WTC11 (cell line): ENCODE results near the gene WFDC1. TPM values are rescaled to one million over a fixed set of nuclear protein-coding genes. Genes with fewer than 3 reads are reported as not detected.

Experiments used
- ATAC-seq: fragments of 200-7000 bp; cut with Tn5 transposase; 2 replicates; pipeline ENCODE4 v1.10.0; 2021; ENCODE audit warnings: mild to moderate bottlenecking, moderate library complexity
- CTCF ChIA-PET: fragments of 300-600 bp; sonication (Branson Sonifier 250); formaldehyde crosslinking; loops from one replicate; lab custom pipeline; 2021; ENCODE audit warnings: antibody characterized with exemption; lab: Charles Lee
- POLR2A ChIA-PET: fragments of 350-600 bp; sonication (Branson Sonifier 250); formaldehyde crosslinking; loops from one replicate; lab custom pipeline; 2021; ENCODE audit warnings: antibody characterized with exemption; lab: Charles Lee
- DNase-seq: peaks from one replicate; pipeline ENCODE4 v3.0.0; 2021; ENCODE audit warnings: low spot score
- H3K27ac Mint-ChIP-seq: 2 replicates; pipeline ENCODE4 v1.8.0; 2021; ENCODE audit warnings: mixed read lengths
- H3K27me3 Mint-ChIP-seq: 2 replicates; pipeline ENCODE4 v1.8.0; 2021; ENCODE audit warnings: low read depth, mild to moderate bottlenecking, moderate library complexity, mixed read lengths
- H3K36me3 Mint-ChIP-seq: 2 replicates; pipeline ENCODE4 v1.8.0; 2021; ENCODE audit warnings: mixed read lengths
- H3K4me1 Mint-ChIP-seq: 2 replicates; pipeline ENCODE4 v1.8.0; 2022; ENCODE audit warnings: mixed read lengths
- H3K4me3 Mint-ChIP-seq: 2 replicates; pipeline ENCODE4 v1.8.0; 2021; ENCODE audit warnings: mild to moderate bottlenecking, moderate library complexity, mixed read lengths
- H3K9me3 Mint-ChIP-seq: 2 replicates; pipeline ENCODE4 v1.8.0; 2021; ENCODE audit warnings: mixed read lengths
- CDX4 ChIP-seq: fragments of 250-450 bp; sonication (Bioruptor Pico); IDR thresholded peaks from 2 replicates; pipeline ENCODE4 v1.9.0; 2021; ENCODE audit warnings: moderate library complexity, mild to moderate bottlenecking, inconsistent platforms, borderline replicate concordance
- E2F1 ChIP-seq: sonication (generic); formaldehyde crosslinking; IDR thresholded peaks from 2 replicates; pipeline ENCODE4 v1.8.0; 2022; ENCODE audit warnings: mild to moderate bottlenecking, missing genetic modification reagents
- E2F5 ChIP-seq: sonication (generic); formaldehyde crosslinking; IDR thresholded peaks from 2 replicates; pipeline ENCODE4 v1.8.1; 2022; ENCODE audit warnings: mild to moderate bottlenecking, moderate library complexity, missing genetic modification reagents
- EMX1 ChIP-seq: fragments of 250-450 bp; sonication (Bioruptor Pico); IDR thresholded peaks from 2 replicates; pipeline ENCODE4 v1.8.0; 2021; ENCODE audit warnings: mild to moderate bottlenecking
- ESRRA ChIP-seq: sonication (generic); formaldehyde crosslinking; IDR thresholded peaks from 2 replicates; pipeline ENCODE4 v1.8.1; 2022; ENCODE audit warnings: mild to moderate bottlenecking, missing genetic modification reagents, borderline replicate concordance
- FOXJ3 ChIP-seq: sonication (generic); formaldehyde crosslinking; IDR thresholded peaks from 2 replicates; pipeline ENCODE4 v1.9.0; 2021; ENCODE audit warnings: missing genetic modification reagents, mild to moderate bottlenecking, borderline replicate concordance
- FOXP4 ChIP-seq: sonication (generic); formaldehyde crosslinking; IDR thresholded peaks from 2 replicates; pipeline ENCODE4 v1.8.0; 2022; ENCODE audit warnings: mild to moderate bottlenecking, missing genetic modification reagents
- HMGA2 ChIP-seq: fragments of 250-450 bp; sonication (Bioruptor Pico); IDR thresholded peaks from 2 replicates; pipeline ENCODE4 v1.4.0; 2021; ENCODE audit warnings: mild to moderate bottlenecking, moderate library complexity
- JUN ChIP-seq: sonication (generic); formaldehyde crosslinking; IDR thresholded peaks from 2 replicates; pipeline ENCODE4 v1.8.0; 2023; ENCODE audit warnings: mild to moderate bottlenecking, missing genetic modification reagents
- MYBL2 ChIP-seq: sonication (generic); formaldehyde crosslinking; IDR thresholded peaks from 2 replicates; pipeline ENCODE4 v1.8.1; 2023; ENCODE audit warnings: mild to moderate bottlenecking, moderate library complexity, missing genetic modification reagents
- NFATC4 ChIP-seq: fragments of 250-450 bp; sonication (Bioruptor Pico); IDR thresholded peaks from 2 replicates; pipeline ENCODE4 v1.9.0; 2021; ENCODE audit warnings: mild to moderate bottlenecking
- OVOL2 ChIP-seq: fragments of 250-450 bp; sonication (Bioruptor Pico); IDR thresholded peaks from 2 replicates; pipeline ENCODE4 v1.9.0; 2021; ENCODE audit warnings: mild to moderate bottlenecking, borderline replicate concordance
- PRRX2 ChIP-seq: fragments of 250-450 bp; sonication (Bioruptor Pico); IDR thresholded peaks from 2 replicates; pipeline ENCODE4 v1.8.0; 2021; ENCODE audit warnings: mild to moderate bottlenecking
- SOX15 ChIP-seq: fragments of 250-450 bp; sonication (Bioruptor Pico); IDR thresholded peaks from 2 replicates; pipeline ENCODE4 v1.9.0; 2021; ENCODE audit warnings: mild to moderate bottlenecking
- SP1 ChIP-seq: sonication (generic); formaldehyde crosslinking; conservative IDR thresholded peaks from 2 replicates; pipeline ENCODE4 v1.8.1; 2022; ENCODE audit warnings: missing genetic modification reagents
- TEAD1 ChIP-seq: sonication (generic); formaldehyde crosslinking; IDR thresholded peaks from 2 replicates; pipeline ENCODE4 v1.8.0; 2022; ENCODE audit warnings: mild to moderate bottlenecking, missing genetic modification reagents
- ZNF396 ChIP-seq: fragments of 250-450 bp; sonication (Bioruptor Pico); IDR thresholded peaks from 2 replicates; pipeline ENCODE4 v1.8.0; 2021; ENCODE audit warnings: mild to moderate bottlenecking, moderate library complexity, borderline replicate concordance
- ZNF416 ChIP-seq: fragments of 250-450 bp; sonication (Bioruptor Pico); IDR thresholded peaks from 2 replicates; pipeline ENCODE4 v1.9.0; 2021; ENCODE audit warnings: mild to moderate bottlenecking, inconsistent platforms
- ZNF532 ChIP-seq: fragments of 250-450 bp; sonication (Bioruptor Pico); IDR thresholded peaks from 2 replicates; pipeline ENCODE4 v1.9.0; 2021; ENCODE audit warnings: mild to moderate bottlenecking, borderline replicate concordance
- total RNA-seq: library from RNA; stranded (reverse); gene quantifications from 3 replicates; pipeline ENCODE4 v1.2.3, GENCODE V29; 2021

WFDC1 gene
- total RNA-seq, 1 experiment from 2014 or later = 0.50 TPM

GRCh38 chr16:84270531-84270930, 24.1 kb upstream of the WFDC1 start (continued):
- TF ChIP-seq PRRX2 (CRISPR knock-in tag) (no peak), FOXJ3 (CRISPR knock-in tag) (no peak), NFATC4 (CRISPR knock-in tag) (no peak), MYBL2 (CRISPR knock-in tag) (no peak), JUN (CRISPR knock-in tag) (no peak)

GRCh38 chr16:84271037-84271436, 23.6 kb upstream of the WFDC1 start:
- H3K4me3 Mint-ChIP-seq = no peak overlapping the region
- no peak for ATAC-seq
- ChIA-PET POLR2A (no interaction called here), CTCF (interaction anchor here (1.6 kb wide), 1 partner anchor 37 kb away, joined by 5 read pairs; no protein-coding TSS in a partner anchor)
- H3K9me3 Mint-ChIP-seq = no peaks in the 10 kb centered on the region
- no peaks in the 10 kb centered on the region for H3K4me1 Mint-ChIP-seq
- DNase-seq = no peak
- H3K36me3 Mint-ChIP-seq = no peaks in the 10 kb centered on the region
- no peaks in the 10 kb centered on the region for H3K27me3 Mint-ChIP-seq
- H3K27ac Mint-ChIP-seq = no peak overlapping the region
- TF ChIP-seq FOXP4 (CRISPR knock-in tag) (no peak), ZNF532 (CRISPR knock-in tag) (no peak), TEAD1 (no peak), ZNF396 (CRISPR knock-in tag) (no peak), ZNF416 (no peak), CDX4 (no peak), E2F1 (no peak), ESRRA (CRISPR knock-in tag) (no peak), E2F5 (CRISPR knock-in tag) (no peak), SP1 (CRISPR knock-in tag) (no peak), HMGA2 (CRISPR knock-in tag) (no peak), SOX15 (CRISPR knock-in tag) (no peak), OVOL2 (CRISPR knock-in tag) (no peak), EMX1 (CRISPR knock-in tag) (no peak)
